HCT116 (cell line): ENCODE results near the gene SDR42E2.

Source experiments
- ELF1 ChIP-seq: IDR thresholded peaks from 2 replicates; pipeline ENCODE4 v1.6.1; 2012; ENCODE audit warnings: low read depth, borderline replicate concordance
- POLR2AphosphoS5 ChIP-seq: IDR thresholded peaks from 2 replicates; pipeline ENCODE4 v1.6.1; 2011; ENCODE audit warnings: mild to moderate bottlenecking, low read depth, low read length, moderate library complexity
- TF ChIP-seq, protein P1 (sequence below), 3 experiments: fragments of 200-600 bp in 1 of 3; sonication (generic) in 1 of 3; IDR thresholded peaks in 2 of 3; conservative IDR thresholded peaks in 1 of 3; 2 replicates each; pipeline ENCODE4 v1.5.1; 2012 to 2017; ENCODE audit warnings: low read depth in 2 of 3, low read length in 2 of 3, antibody characterized with exemption in 1 of 3, borderline replicate concordance in 1 of 3, control low read depth in 1 of 3, mild to moderate bottlenecking in 1 of 3, mixed read lengths in 1 of 3, mixed run types in 1 of 3, moderate library complexity in 1 of 3; ENCODE audit not compliant: insufficient read depth in 1 of 3
- TF ChIP-seq, protein P2 (sequence below): IDR thresholded peaks from 2 replicates; pipeline ENCODE4 v1.6.1; 2011; ENCODE audit warnings: mild to moderate bottlenecking, low read length, moderate library complexity; ENCODE audit not compliant: insufficient replicate concordance; ENCODE audit errors: extremely low read depth

DNA sequence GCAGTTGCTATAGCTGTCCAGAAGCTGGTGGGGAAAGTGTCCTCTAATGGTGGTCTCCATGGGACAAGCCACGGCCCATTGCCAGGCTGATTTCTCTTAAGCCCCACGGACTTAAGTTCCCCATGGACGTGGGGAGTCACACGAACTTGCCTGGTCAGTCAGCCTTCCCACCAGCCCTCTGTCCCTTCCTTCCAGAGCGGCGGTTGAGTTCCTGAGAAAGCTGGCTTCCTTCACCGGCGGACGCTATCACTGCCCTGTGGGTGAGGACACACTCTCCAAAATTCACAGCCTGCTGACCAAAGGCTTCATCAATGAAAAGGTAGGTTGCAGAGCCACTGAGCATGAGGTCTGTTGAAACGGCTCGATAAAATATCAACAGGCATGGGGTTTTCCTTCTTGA, 10.0 kb upstream of the SDR42E2 start:
- TF ChIP-seq ELF1 (no peak), POLR2AphosphoS5 (no peak)
- TF ChIP-seq, protein P1, sequence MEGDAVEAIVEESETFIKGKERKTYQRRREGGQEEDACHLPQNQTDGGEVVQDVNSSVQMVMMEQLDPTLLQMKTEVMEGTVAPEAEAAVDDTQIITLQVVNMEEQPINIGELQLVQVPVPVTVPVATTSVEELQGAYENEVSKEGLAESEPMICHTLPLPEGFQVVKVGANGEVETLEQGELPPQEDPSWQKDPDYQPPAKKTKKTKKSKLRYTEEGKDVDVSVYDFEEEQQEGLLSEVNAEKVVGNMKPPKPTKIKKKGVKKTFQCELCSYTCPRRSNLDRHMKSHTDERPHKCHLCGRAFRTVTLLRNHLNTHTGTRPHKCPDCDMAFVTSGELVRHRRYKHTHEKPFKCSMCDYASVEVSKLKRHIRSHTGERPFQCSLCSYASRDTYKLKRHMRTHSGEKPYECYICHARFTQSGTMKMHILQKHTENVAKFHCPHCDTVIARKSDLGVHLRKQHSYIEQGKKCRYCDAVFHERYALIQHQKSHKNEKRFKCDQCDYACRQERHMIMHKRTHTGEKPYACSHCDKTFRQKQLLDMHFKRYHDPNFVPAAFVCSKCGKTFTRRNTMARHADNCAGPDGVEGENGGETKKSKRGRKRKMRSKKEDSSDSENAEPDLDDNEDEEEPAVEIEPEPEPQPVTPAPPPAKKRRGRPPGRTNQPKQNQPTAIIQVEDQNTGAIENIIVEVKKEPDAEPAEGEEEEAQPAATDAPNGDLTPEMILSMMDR (IDR thresholded peaks at IDR 0.05 in 2 of 3, conservative IDR thresholded peaks at IDR 0.05 in 1 of 3; ENCODE audit: borderline replicate concordance in 1 of 3, insufficient read depth in 1 of 3, low read depth in 2 of 3, low read length in 2 of 3): no peak
- TF ChIP-seq, protein P2, sequence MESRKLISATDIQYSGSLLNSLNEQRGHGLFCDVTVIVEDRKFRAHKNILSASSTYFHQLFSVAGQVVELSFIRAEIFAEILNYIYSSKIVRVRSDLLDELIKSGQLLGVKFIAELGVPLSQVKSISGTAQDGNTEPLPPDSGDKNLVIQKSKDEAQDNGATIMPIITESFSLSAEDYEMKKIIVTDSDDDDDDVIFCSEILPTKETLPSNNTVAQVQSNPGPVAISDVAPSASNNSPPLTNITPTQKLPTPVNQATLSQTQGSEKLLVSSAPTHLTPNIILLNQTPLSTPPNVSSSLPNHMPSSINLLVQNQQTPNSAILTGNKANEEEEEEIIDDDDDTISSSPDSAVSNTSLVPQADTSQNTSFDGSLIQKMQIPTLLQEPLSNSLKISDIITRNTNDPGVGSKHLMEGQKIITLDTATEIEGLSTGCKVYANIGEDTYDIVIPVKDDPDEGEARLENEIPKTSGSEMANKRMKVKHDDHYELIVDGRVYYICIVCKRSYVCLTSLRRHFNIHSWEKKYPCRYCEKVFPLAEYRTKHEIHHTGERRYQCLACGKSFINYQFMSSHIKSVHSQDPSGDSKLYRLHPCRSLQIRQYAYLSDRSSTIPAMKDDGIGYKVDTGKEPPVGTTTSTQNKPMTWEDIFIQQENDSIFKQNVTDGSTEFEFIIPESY: no peak
